ENCODE data around the gene SKAP1. TPM values are rescaled to one million over a fixed set of nuclear protein-coding genes. Genes with fewer than 3 reads are reported as not detected.

The SKAP1 gene
- polyA plus RNA-seq, 1 of the 3 experiments (the other 2 are of a cell fraction), result not detected

- H3K9me3 ChIP-seq, result no peaks in the 10 kb centered on the region
- no peak for DNase-seq
- no peak overlapping the region for H3K27ac ChIP-seq (ENCODE audit: low read depth in 2 of 2, low read length in 1 of 2)
- H3K4me3 ChIP-seq (ENCODE audit: low read depth in 2 of 2, low read length in 1 of 2), result no peak overlapping the region
- no peaks in the 10 kb centered on the region for H3K4me1 ChIP-seq (ENCODE audit: control insufficient read depth in 1 of 2, insufficient read depth in 2 of 2, low read depth in 1 of 2, low read length in 1 of 2)
- WGBS (ENCODE audit: low lambda C conversion rate), result 5% methylated on average over 6 of the region's 6 CpGs
- CTCF ChIA-PET, result interaction anchor here (1.1 to 4.6 kb wide), 5 partner anchors 25 to 351 kb away, joined by 3 to 25 read pairs (median 5); no protein-coding TSS in a partner anchor
- no peaks in the 10 kb centered on the region for H3K9me2 ChIP-seq
- TF ChIP-seq FOSL2 (IDR thresholded peaks at IDR 0.05; ENCODE audit: borderline replicate concordance, low read depth) (no peak), PBX3 (IDR thresholded peaks at IDR 0.05) (no peak), RAD21 (IDR thresholded peaks at IDR 0.05; ENCODE audit: low read length) (no peak), USF2 (IDR thresholded peaks at IDR 0.05; ENCODE audit: borderline replicate concordance, low read depth, low read length) (no peak)
- peaks cover 62% of the 10 kb centered on the region for H3K27me3 ChIP-seq (ENCODE audit: insufficient read depth)
- H3K4me2 ChIP-seq, result no peak overlapping the region
- no peak overlapping the region for H2AFZ ChIP-seq (ENCODE audit: low read depth)
- H3F3A ChIP-seq (replicated peaks; ENCODE audit: insufficient read depth), result no peaks in the 10 kb centered on the region
- POLR2A ChIA-PET, result no interaction called here
- no peaks in the 10 kb centered on the region for H3K36me3 ChIP-seq (replicated peaks in 1 of 2; ENCODE audit: control insufficient read depth in 1 of 2, insufficient read depth in 2 of 2, low read length in 1 of 2)
- no peaks in the 10 kb centered on the region for H3K79me2 ChIP-seq (ENCODE audit: insufficient read depth)
- H4K20me1 ChIP-seq (ENCODE audit: insufficient read depth), result no peaks in the 10 kb centered on the region
- no peak overlapping the region for H3K9ac ChIP-seq
Observed at GRCh38 chr17:48376682-48377325, 53.2 kb downstream of the SKAP1 start.

- no peaks in the 10 kb centered on the region for H3K79me2 ChIP-seq (ENCODE audit: insufficient read depth)
- H2AFZ ChIP-seq (ENCODE audit: low read depth), result no peak overlapping the region
- no peaks in the 10 kb centered on the region for H3K9me2 ChIP-seq
- no peak overlapping the region for H3K9ac ChIP-seq
- H3K36me3 ChIP-seq (replicated peaks in 1 of 2; ENCODE audit: control insufficient read depth in 1 of 2, insufficient read depth in 2 of 2, low read length in 1 of 2), result no peaks in the 10 kb centered on the region
- no peak overlapping the region for H3K27ac ChIP-seq (ENCODE audit: low read depth in 2 of 2, low read length in 1 of 2)
- H4K20me1 ChIP-seq (ENCODE audit: insufficient read depth), result no peaks in the 10 kb centered on the region
- ChIA-PET POLR2A (no interaction called here), CTCF (interaction anchor here (0.7 to 4.6 kb wide), 4 partner anchors 12 to 350 kb away, joined by 5 to 25 read pairs (median 6); no protein-coding TSS in a partner anchor)
- TF ChIP-seq MXI1 (IDR thresholded peaks at IDR 0.05; ENCODE audit: low read depth, low read length) (no peak), ZBTB33 (IDR thresholded peaks at IDR 0.05; ENCODE audit: borderline replicate concordance, low read depth) (no peak), EP300 (IDR thresholded peaks at IDR 0.05; ENCODE audit: borderline replicate concordance in 1 of 2, low read depth in 1 of 2, low read length in 1 of 2) (no peak), GABPA (IDR thresholded peaks at IDR 0.05; ENCODE audit: low read depth) (no peak), MEF2A (IDR thresholded peaks at IDR 0.05; ENCODE audit: borderline replicate concordance, low read depth) (no peak), REST (IDR thresholded peaks at IDR 0.05; ENCODE audit: low read depth, low read length) (no peak), EZH2phosphoT487 (IDR thresholded peaks at IDR 0.05; ENCODE audit: borderline replicate concordance, low read depth) (no peak), NFIC (IDR thresholded peaks at IDR 0.05; ENCODE audit: borderline replicate concordance) (no peak), SMC3 (IDR thresholded peaks at IDR 0.05; ENCODE audit: low read depth, low read length) (no peak)
- peaks cover 65% of the 10 kb centered on the region for H3K27me3 ChIP-seq (ENCODE audit: insufficient read depth)
- H3F3A ChIP-seq (replicated peaks; ENCODE audit: insufficient read depth), result no peaks in the 10 kb centered on the region
- no peaks in the 10 kb centered on the region for H3K9me3 ChIP-seq
- no peak for DNase-seq
- no peak overlapping the region for H3K4me2 ChIP-seq
- WGBS (ENCODE audit: low lambda C conversion rate), result 0% methylated on average over 1 of the region's 1 CpG
- H3K4me3 ChIP-seq (ENCODE audit: low read depth in 2 of 2, low read length in 1 of 2), result no peak overlapping the region
- H3K4me1 ChIP-seq (ENCODE audit: control insufficient read depth in 1 of 2, insufficient read depth in 2 of 2, low read depth in 1 of 2, low read length in 1 of 2), result no peaks in the 10 kb centered on the region
Observed at GRCh38 chr17:48375356-48375755, 54.7 kb downstream of the SKAP1 start.

Measured in SK-N-SH (cell line).